GM10248 (cell line): Measurements from ENCODE around the gene LDLR.
"Not testable (repeated sequence)": the region's sequence is repeated elsewhere in the genome, so short reads cannot be mapped to it uniquely, and the experiment has no call there.

ENCODE experiments used
- CTCF ChIA-PET: fragments of 300-600 bp; sonication (Branson Sonifier 250); formaldehyde crosslinking; extraction: SDS; loops from one replicate; lab custom pipeline; 2021; ENCODE audit warnings: antibody characterized with exemption; lab: Yijun Ruan, JAX
- POLR2A ChIA-PET: fragments of 350-650 bp; sonication (Branson Sonifier 250); formaldehyde crosslinking; extraction: SDS; loops from one replicate; lab custom pipeline; 2020; ENCODE audit warnings: antibody characterized with exemption; lab: Yijun Ruan, JAX
- DNase-seq: peaks from one replicate; pipeline ENCODE4 v3.0.0; 2012; ENCODE audit errors: extremely low spot score
- TF ChIP-seq, protein P1 (sequence below): IDR thresholded peaks from 2 replicates; pipeline ENCODE4 v1.5.1; 2012; ENCODE audit warnings: mild to moderate bottlenecking, low read depth; ENCODE audit errors: extremely low read depth, missing control alignments, control extremely low read depth

LDLR gene

DNA sequence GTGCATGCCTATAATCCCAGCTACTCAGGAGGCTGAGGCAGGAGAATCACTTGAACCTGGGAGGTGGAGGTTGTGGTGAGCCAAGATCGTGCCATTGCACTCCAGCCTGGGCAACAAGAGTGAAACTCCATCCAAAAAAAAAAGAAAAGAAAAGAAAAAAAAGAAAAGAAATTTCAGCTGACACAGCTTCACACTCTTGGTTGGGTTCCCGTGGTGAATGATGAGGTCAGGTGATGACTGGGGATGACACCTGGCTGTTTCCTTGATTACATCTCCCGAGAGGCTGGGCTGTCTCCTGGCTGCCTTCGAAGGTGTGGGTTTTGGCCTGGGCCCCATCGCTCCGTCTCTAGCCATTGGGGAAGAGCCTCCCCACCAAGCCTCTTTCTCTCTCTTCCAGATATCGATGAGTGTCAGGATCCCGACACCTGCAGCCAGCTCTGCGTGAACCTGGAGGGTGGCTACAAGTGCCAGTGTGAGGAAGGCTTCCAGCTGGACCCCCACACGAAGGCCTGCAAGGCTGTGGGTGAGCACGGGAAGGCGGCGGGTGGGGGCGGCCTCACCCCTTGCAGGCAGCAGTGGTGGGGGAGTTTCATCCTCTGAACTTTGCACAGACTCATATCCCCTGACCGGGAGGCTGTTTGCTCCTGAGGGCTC lies 22.0 kb downstream of the LDLR start:
- ChIA-PET POLR2A (interaction anchor here (0.6 kb wide), 1 partner anchor 199 kb away, joined by 3 read pairs; no protein-coding TSS in a partner anchor), CTCF (interaction anchor here (4.6 kb wide), 1 partner anchor 15 kb away, joined by 22 read pairs; no protein-coding TSS in a partner anchor)
- DNase-seq = no peak
- TF ChIP-seq, protein P1, sequence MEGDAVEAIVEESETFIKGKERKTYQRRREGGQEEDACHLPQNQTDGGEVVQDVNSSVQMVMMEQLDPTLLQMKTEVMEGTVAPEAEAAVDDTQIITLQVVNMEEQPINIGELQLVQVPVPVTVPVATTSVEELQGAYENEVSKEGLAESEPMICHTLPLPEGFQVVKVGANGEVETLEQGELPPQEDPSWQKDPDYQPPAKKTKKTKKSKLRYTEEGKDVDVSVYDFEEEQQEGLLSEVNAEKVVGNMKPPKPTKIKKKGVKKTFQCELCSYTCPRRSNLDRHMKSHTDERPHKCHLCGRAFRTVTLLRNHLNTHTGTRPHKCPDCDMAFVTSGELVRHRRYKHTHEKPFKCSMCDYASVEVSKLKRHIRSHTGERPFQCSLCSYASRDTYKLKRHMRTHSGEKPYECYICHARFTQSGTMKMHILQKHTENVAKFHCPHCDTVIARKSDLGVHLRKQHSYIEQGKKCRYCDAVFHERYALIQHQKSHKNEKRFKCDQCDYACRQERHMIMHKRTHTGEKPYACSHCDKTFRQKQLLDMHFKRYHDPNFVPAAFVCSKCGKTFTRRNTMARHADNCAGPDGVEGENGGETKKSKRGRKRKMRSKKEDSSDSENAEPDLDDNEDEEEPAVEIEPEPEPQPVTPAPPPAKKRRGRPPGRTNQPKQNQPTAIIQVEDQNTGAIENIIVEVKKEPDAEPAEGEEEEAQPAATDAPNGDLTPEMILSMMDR = no peak

DNA sequence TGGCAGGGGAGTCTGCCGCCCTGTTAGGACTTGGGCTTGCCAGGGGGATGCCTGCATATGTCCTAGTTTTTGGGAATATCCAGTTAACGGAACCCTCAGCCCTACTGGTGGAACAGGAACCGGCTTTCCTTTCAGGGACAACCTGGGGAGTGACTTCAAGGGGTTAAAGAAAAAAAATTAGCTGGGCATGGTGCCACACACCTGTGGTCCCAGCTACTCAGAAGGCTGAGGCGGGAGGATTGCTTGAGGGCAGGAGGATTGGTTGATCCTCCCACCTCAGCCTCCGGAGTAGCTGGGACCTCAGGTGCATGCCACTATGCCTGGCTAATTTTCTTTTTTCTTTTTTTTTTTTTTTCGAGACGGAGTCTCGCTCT lies 22.5 kb downstream of the LDLR start:
- no peak for DNase-seq
- TF ChIP-seq, protein P1 = no peak
- ChIA-PET CTCF (interaction anchor here (4.6 kb wide), 1 partner anchor 14 kb away, joined by 22 read pairs; no protein-coding TSS in a partner anchor), POLR2A (interaction anchor here (0.6 kb wide), 1 partner anchor 199 kb away, joined by 3 read pairs; no protein-coding TSS in a partner anchor)

DNA sequence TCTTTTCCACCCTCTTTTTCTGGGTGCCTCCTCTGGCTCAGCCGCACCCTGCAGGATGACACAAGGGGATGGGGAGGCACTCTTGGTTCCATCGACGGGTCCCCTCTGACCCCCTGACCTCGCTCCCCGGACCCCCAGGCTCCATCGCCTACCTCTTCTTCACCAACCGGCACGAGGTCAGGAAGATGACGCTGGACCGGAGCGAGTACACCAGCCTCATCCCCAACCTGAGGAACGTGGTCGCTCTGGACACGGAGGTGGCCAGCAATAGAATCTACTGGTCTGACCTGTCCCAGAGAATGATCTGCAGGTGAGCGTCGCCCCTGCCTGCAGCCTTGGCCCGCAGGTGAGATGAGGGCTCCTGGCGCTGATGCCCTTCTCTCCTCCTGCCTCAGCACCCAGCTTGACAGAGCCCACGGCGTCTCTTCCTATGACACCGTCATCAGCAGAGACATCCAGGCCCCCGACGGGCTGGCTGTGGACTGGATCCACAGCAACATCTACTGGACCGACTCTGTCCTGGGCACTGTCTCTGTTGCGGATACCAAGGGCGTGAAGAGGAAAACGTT lies 24.0 kb downstream of the LDLR start:
- ChIA-PET POLR2A (no interaction called here), CTCF (interaction anchor here (1.0 to 4.6 kb wide), 2 partner anchors 13 to 101 kb away, joined by 3 to 22 read pairs; no protein-coding TSS in a partner anchor)
- TF ChIP-seq, protein P1 = no peak
- no peak for DNase-seq

DNA sequence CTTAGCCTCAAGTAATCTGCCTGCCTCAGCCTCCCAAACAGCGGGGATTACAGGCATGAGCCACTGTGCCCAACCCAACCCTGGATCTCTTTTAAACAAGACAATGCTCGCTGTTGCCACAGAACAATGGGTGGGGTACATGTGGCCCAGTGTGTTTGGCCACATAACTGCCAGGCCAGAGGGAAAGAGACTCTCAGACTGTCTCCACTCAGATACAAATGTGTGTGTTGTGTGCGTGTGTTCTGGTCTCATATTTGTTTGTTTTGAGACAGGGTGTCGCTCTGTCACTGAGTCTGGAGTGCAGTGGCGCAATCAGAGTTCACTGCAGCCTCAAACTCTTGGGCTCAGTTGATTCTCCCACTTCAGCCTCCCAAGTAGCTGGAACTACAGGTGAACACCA lies 25.8 kb downstream of the LDLR start:
- ChIA-PET CTCF (interaction anchor here (1.2 to 3.0 kb wide), 2 partner anchors 11 to 15 kb away, joined by 3 to 25 read pairs; no protein-coding TSS in a partner anchor), POLR2A (no interaction called here)
- DNase-seq = no peak
- TF ChIP-seq, protein P1 = no peak

DNA sequence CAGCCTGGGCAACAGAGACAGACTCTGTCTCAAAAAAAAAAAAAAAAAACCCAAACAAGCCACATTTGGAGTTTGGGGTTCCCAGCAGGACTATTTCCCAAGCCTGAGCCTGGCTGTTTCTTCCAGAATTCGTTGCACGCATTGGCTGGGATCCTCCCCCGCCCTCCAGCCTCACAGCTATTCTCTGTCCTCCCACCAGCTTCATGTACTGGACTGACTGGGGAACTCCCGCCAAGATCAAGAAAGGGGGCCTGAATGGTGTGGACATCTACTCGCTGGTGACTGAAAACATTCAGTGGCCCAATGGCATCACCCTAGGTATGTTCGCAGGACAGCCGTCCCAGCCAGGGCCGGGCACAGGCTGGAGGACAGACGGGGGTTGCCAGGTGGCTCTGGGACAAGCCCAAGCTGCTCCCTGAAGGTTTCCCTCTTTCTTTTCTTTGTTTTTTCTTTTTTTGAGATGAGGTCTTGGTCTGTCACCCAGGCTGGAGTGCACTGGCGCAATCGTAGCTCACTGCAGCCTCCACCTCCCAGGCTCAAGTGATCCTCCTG lies 26.7 kb downstream of the LDLR start:
- TF ChIP-seq, protein P1 = no peak
- ChIA-PET POLR2A (no interaction called here), CTCF (interaction anchor here (1.2 to 3.0 kb wide), 2 partner anchors 11 to 14 kb away, joined by 3 to 25 read pairs; no protein-coding TSS in a partner anchor)
- no peak for DNase-seq

DNA sequence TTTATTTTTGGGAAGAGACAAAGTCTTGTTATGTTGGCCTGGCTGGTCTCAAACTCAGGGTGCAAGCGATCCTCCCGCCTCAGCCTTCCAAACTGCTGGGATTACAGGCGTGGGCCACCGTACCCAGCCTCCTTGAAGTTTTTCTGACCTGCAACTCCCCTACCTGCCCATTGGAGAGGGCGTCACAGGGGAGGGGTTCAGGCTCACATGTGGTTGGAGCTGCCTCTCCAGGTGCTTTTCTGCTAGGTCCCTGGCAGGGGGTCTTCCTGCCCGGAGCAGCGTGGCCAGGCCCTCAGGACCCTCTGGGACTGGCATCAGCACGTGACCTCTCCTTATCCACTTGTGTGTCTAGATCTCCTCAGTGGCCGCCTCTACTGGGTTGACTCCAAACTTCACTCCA lies 27.2 kb downstream of the LDLR start:
- CTCF ChIA-PET = interaction anchor here (3.0 kb wide), 1 partner anchor 10 kb away, joined by 25 read pairs; no protein-coding TSS in a partner anchor
- POLR2A ChIA-PET = no interaction called here
- DNase-seq = no peak
- TF ChIP-seq, protein P1 = no peak

DNA sequence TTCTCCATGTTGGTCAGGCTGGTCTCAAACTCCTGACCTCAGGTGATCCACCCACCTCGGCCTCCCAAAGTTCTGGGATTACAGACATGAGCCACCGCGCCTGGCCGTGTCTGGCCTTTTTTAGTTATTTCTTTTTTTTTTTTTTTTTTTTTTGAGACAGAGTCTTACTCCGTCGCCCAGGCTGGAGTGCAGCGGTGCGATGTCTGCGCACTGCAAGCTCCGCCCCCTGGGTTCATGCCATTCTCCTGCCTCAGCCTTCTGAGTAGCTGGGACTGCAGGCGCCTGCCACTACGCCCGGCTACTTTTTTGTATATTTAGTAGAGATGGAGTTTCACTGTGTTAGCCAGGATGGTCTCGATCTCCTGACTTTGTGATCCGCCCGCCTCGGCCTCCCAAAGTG lies 32.7 kb downstream of the LDLR start:
- POLR2A ChIA-PET, DNase-seq, CTCF ChIA-PET: not testable (repeated sequence)
